ENCODE data around the gene DDN.

- TF ChIP-seq POLR2AphosphoS5 (IDR thresholded peaks at IDR 0.05; ENCODE audit: borderline replicate concordance, low read depth, low read length) (no peak), EZH2 (IDR thresholded peaks at IDR 0.05) (no peak)
Observed at GRCh38 chr12:49044660-49045059, 45.5 kb upstream of the DDN start.

Measured in SK-N-MC (cell line).